ENCODE results near the gene SUN2. TPM values are rescaled to one million over a fixed set of nuclear protein-coding genes. Genes with fewer than 3 reads are reported as not detected.
"Not testable (repeated sequence)": the region's sequence is repeated elsewhere in the genome, so short reads cannot be mapped to it uniquely, and the experiment has no call there.

Gene SUN2, protein sequence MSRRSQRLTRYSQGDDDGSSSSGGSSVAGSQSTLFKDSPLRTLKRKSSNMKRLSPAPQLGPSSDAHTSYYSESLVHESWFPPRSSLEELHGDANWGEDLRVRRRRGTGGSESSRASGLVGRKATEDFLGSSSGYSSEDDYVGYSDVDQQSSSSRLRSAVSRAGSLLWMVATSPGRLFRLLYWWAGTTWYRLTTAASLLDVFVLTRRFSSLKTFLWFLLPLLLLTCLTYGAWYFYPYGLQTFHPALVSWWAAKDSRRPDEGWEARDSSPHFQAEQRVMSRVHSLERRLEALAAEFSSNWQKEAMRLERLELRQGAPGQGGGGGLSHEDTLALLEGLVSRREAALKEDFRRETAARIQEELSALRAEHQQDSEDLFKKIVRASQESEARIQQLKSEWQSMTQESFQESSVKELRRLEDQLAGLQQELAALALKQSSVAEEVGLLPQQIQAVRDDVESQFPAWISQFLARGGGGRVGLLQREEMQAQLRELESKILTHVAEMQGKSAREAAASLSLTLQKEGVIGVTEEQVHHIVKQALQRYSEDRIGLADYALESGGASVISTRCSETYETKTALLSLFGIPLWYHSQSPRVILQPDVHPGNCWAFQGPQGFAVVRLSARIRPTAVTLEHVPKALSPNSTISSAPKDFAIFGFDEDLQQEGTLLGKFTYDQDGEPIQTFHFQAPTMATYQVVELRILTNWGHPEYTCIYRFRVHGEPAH
- total RNA-seq, result 89.6 to 124 TPM (median 124 TPM) in 3 replicates
- long read RNA-seq, full-length matches to known transcripts, result 8 of 303 reads
- long read RNA-seq, partial matches to known transcripts, result 47 of 303 reads
- long read RNA-seq, other reads (novel, unspliced or antisense), result 248 of 303 reads

- Mint-ChIP-seq H3K4me3 (ENCODE audit: unreplicated experiment) (peak within 1 kb of the TSS; percentile 89), H3K4me1 (ENCODE audit: low read depth) (peaks cover 34% of the 10 kb centered on the region), H3K27me3 (ENCODE audit: low read depth) (no peaks in the 10 kb centered on the region), H3K27ac (ENCODE audit: unreplicated experiment) (peak within 1 kb of the TSS; percentile 93), H3K9me3 (ENCODE audit: low read depth) (no peaks in the 10 kb centered on the region), H3K36me3 (ENCODE audit: low read depth) (peaks cover 8% of the 10 kb centered on the region)
- TF ChIP-seq, protein P1, sequence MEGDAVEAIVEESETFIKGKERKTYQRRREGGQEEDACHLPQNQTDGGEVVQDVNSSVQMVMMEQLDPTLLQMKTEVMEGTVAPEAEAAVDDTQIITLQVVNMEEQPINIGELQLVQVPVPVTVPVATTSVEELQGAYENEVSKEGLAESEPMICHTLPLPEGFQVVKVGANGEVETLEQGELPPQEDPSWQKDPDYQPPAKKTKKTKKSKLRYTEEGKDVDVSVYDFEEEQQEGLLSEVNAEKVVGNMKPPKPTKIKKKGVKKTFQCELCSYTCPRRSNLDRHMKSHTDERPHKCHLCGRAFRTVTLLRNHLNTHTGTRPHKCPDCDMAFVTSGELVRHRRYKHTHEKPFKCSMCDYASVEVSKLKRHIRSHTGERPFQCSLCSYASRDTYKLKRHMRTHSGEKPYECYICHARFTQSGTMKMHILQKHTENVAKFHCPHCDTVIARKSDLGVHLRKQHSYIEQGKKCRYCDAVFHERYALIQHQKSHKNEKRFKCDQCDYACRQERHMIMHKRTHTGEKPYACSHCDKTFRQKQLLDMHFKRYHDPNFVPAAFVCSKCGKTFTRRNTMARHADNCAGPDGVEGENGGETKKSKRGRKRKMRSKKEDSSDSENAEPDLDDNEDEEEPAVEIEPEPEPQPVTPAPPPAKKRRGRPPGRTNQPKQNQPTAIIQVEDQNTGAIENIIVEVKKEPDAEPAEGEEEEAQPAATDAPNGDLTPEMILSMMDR (IDR thresholded peaks at IDR 0.05), result no peak
- no peak for DNase-seq (ENCODE audit: low spot score)
These were observed at the start of gene SUN2 for GRCh38 chr22:38755911-38756532. Gene SUN2 (minus strand): TSS chr22:38755998. CDS start chr22:38752628, 3,370 bp downstream.

- H3K9me3 Mint-ChIP-seq (ENCODE audit: low read depth); DNase-seq (ENCODE audit: low spot score); H3K36me3 Mint-ChIP-seq (ENCODE audit: low read depth); H3K27ac Mint-ChIP-seq (ENCODE audit: unreplicated experiment); H3K4me3 Mint-ChIP-seq (ENCODE audit: unreplicated experiment); H3K27me3 Mint-ChIP-seq (ENCODE audit: low read depth): not testable (repeated sequence)
- peaks cover 13% of the 10 kb centered on the region for H3K4me1 Mint-ChIP-seq (ENCODE audit: low read depth)
These were observed 49.3 kb upstream of the SUN2 start for GRCh38 chr22:38805041-38805593.

- H3K27ac Mint-ChIP-seq (ENCODE audit: unreplicated experiment), result peak overlapping the region; percentile 45
- peaks cover 2% of the 10 kb centered on the region for H3K36me3 Mint-ChIP-seq (ENCODE audit: low read depth)
- peaks cover 15% of the 10 kb centered on the region for H3K27me3 Mint-ChIP-seq (ENCODE audit: low read depth)
- H3K9me3 Mint-ChIP-seq (ENCODE audit: low read depth), result peaks cover 3% of the 10 kb centered on the region
- TF ChIP-seq, protein P1 (IDR thresholded peaks at IDR 0.05), result no peak
- peaks cover 13% of the 10 kb centered on the region for H3K4me1 Mint-ChIP-seq (ENCODE audit: low read depth)
- H3K4me3 Mint-ChIP-seq (ENCODE audit: unreplicated experiment), result no peak overlapping the region
- DNase-seq (ENCODE audit: low spot score), result no peak
These were observed 46.9 kb upstream of the SUN2 start for GRCh38 chr22:38802671-38803121.

DNA sequence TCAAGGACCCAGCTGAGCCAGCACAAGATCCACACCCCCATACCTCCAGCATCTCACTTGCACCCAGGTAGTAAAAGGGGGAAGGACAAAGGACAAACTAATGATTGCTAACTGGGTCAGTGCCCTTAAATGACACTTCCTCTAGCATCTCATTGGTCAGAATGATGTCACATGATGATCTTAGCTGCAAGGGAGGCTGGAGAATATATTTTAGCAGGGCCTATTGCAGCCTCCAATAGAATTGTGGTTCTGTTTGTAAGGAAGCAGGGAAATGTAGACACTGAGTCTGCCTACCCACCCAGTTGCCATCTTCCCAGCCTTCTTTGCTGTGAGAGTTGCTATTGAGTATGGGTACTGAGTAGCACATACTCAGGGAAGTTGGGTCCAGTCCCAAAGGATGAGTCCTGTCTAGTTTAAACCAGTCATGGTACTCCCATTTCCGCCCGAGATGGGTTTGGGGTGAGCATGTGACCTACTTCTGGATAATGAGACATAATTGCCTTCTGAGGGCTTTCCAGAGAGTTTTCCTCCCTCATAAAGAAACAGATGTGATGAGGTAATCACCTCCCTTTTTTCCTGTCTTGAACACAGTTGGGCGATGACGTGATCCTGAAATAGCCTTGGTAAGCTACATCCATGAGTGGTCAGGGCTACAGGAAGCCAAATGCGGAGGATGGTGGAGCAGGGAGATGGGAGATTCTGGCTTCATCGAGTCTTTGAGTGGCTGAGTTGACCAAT is 43.6 kb upstream of the SUN2 start:
- Mint-ChIP-seq H3K9me3 (ENCODE audit: low read depth) (peaks cover 3% of the 10 kb centered on the region), H3K4me1 (ENCODE audit: low read depth) (peaks cover 15% of the 10 kb centered on the region), H3K27me3 (ENCODE audit: low read depth) (peaks cover 28% of the 10 kb centered on the region), H3K4me3 (ENCODE audit: unreplicated experiment) (no peak overlapping the region), H3K36me3 (ENCODE audit: low read depth) (peaks cover 2% of the 10 kb centered on the region), H3K27ac (ENCODE audit: unreplicated experiment) (no peak overlapping the region)
- TF ChIP-seq, protein P1 (IDR thresholded peaks at IDR 0.05), result no peak
- no peak for DNase-seq (ENCODE audit: low spot score)

GRCh38 chr22:38798496-38798895 is 42.7 kb upstream of the SUN2 start:
- TF ChIP-seq, protein P1 (IDR thresholded peaks at IDR 0.05), result no peak
- DNase-seq (ENCODE audit: low spot score), result no peak
- Mint-ChIP-seq H3K9me3 (ENCODE audit: low read depth) (peaks cover 3% of the 10 kb centered on the region), H3K36me3 (ENCODE audit: low read depth) (peaks cover 2% of the 10 kb centered on the region), H3K27ac (ENCODE audit: unreplicated experiment) (no peak overlapping the region), H3K27me3 (ENCODE audit: low read depth) (peaks cover 28% of the 10 kb centered on the region), H3K4me1 (ENCODE audit: low read depth) (peaks cover 16% of the 10 kb centered on the region), H3K4me3 (ENCODE audit: unreplicated experiment) (no peak overlapping the region)

All from chondrocyte (in vitro differentiated cells).